ENCODE measurements around the gene LIPC.

The LIPC gene

DNA sequence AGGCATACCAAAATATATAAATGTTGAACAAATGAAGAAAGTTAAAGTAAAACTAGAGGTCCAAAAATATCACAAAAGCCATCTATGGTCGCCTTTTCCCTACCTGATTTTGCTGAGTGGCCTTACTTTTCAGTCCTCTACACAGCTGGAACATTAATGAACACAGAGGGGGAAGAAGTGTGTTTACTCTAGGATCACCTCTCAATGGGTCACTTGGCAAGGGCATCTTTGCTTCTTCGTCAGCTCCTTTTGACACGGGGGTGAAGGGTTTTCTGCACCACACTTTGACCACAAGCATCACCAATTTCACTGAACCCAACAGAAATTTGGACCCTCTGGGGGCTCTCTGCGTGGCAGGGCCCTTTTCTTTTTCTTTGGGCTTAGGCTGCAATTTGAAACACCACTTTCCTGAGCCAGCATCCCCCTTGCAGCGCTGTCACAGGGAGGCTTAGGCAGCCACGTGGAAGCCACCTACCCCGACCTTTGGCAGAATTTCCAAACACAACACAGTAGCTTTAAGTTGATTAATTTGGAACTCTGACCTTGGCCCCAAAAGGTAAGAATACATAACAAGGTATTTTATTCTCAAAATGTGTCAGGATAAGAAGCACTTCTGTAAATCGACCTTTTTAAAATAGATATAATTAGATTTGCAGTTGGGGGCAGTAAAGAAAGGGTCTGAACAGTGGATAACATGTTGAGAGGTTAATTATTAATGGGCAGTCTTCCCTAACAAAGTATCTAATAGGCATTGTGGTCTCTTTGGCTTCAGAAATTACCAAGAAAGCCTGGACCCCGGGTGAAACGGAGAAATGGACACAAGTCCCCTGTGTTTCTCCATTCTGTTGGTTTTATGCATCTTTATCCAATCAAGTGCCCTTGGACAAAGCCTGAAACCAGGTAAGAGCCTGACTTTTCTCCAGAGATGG lies at the start of gene LIPC:
LIPC (plus strand) TSS at position 771 of the 929 bp plus-strand sequence; CDS start at position 813, 42 bp downstream.
- DNase-seq (ENCODE audit: low spot score) = no peak

DNA sequence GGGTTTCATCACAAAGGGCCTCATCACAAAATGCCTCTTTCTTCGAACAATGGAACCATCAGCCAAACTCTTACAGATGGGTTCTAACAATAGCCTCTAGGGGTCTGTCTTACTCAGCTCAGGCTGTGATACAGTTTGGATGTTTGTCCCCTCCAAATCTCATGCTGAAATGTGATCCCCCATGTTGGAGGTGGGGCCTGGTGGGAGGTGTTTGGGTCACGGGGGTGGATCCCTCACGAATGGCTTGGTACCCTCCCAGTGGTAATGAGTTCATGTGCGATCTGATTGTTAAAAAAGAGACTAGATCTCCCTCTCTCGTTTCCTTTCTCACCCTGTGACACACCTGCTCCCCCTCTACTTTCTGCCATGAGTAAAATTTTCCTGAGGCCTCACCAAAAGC lies 47.9 kb upstream of the LIPC start:
- DNase-seq (ENCODE audit: low spot score) = no peak

DNA sequence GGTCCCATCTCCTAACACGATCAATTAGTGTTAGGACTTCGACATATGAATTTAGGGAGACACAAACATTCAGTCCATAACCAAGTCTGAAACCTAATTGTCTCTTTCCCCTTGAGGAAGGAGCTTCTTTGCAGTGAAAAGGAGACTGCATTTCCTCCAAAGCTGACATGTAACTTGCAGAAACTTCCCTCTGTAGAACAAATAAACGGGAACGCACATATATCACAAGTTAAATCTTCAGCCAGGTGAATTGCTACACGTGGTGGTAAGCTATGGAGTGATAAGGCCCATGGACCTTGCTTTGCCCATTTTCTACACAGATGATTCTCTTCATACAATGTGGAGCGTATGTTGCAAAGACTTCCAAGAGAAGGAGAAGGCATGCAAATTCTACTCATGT lies 47.1 kb upstream of the LIPC start:
- no peak for DNase-seq (ENCODE audit: low spot score)

DNA sequence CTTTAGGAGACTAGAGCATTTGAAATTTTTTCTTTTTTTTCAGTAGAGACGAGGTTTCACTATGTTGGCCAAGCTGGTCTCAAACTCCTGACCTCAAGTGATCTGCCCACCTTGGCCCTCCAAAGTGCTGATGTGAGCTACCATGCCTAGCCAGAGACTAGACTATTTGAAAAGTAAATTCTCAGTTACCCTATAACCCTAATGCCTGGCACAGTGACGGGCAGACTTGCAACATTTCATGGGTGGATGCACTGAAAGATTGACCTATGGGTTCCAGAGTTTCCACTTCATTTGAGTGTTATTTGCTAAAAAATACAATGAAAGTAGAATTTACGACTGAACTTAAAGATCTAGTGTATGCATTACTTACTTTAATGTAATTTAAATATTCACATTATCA lies 45.7 kb upstream of the LIPC start:
- DNase-seq (ENCODE audit: low spot score) = no peak

DNA sequence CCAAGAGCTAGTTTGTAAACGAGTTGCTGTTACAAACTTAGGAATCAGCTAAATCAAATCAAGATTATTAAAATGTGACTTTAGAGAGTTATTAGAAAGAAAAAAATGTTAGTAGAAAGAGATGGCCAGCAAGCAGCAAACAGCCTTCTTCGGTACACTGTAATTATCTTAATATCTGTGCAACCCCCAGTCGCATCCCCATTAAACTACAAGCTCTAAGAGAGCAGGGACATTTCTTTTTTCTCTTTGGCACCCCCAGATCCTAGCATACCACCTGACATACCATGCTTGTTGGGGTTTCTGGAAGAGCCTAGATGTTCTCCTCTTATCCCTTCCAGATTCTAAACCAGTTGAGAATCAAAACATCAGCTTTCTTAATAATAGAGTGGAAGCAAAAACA lies 45.1 kb upstream of the LIPC start:
- no peak for DNase-seq (ENCODE audit: low spot score)

DNA sequence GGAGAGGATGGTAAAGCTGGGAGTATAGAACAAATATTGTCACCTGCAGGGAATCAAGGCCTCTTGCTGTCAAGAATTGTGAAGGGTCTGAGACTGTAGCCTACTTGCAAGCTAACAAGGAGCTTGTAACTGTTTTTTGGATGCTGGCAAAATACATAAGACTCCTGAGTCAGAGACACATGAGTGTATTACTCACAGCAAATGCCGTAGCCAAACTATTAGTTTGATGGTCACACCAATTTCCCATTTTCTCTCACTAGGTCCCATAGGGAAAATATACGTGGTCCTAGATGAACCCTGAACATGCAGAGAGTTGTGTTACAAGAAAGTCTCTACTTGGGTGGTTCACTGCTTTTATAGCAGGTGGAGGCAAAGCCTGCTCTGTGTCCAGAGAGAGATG lies 44.7 kb upstream of the LIPC start:
- DNase-seq (ENCODE audit: low spot score) = peak; percentile 54

DNA sequence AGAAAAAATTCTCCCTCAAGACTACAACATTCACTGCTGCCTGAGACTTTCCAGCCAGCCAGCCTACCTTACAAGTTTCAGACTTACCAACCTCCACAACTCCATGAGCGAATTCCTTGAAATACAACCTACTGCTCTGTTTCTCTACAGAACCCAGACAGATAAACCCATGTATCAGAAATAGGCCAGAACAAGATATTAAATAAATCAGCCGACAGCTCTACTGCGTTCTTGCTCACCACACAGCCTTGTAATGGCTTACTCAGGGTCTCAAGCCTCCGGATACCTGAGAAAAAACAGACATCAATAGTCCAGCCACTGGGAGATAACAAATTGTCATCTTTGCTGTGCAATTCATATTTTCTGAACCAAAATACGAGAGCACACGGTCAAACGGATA lies 43.6 kb upstream of the LIPC start:
- no peak for DNase-seq (ENCODE audit: low spot score)

DNA sequence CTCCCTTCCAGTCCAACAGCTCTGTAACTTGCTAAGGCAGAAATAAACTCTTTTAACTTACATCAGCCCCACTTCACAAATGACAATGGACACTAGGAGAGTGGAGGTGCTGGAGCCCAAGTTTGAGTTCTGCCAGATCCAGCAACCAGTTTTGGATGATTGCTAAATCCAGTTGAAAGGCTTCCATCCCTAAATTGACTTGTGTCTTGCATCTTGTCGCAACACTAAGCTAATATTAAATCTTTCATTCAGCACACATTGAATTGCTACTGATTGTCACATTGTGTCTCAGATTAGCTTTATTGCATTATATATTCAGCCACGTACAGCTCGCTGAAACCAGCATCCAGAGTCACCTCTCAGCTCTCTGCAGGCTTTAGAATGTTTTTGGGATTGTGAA lies 41.7 kb upstream of the LIPC start:
- no peak for DNase-seq (ENCODE audit: low spot score)

DNA sequence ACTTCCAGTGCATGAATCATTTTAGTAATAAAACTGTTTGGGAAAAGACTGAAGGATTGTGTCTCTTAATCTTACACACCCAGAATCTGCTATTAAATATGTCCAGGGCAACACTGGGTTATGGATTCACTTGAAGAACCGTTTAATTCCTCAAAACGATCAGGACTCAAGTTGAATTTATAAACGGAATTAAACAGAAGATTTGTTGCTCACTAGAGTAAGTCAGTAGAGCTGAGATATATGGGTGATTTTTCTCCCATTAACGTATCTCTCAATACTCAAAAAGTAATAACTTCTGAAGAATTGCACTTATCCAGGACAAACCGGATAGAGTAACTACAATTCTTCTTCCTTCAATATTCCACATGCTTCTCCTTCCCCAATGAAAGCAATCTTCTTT lies 41.1 kb upstream of the LIPC start:
- no peak for DNase-seq (ENCODE audit: low spot score)

DNA sequence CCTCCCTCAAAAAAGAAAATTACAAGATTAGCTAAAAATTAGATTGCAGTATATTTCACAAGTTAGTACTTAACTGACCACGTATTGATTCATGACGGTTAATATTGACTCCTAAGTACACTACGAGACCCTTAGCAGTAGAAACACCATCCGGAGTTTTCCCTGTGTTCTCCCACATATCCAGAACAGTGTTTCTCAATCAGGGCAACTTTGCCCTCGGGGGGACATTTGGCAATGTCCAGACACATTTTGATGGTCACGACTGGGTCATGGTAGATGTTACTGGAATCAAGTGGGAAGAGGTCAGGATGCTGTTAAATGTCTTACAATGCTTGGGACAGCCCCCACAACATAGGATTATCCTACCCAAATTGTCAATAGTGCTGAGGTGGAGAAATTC lies 40.7 kb upstream of the LIPC start:
- no peak for DNase-seq (ENCODE audit: low spot score)

DNA sequence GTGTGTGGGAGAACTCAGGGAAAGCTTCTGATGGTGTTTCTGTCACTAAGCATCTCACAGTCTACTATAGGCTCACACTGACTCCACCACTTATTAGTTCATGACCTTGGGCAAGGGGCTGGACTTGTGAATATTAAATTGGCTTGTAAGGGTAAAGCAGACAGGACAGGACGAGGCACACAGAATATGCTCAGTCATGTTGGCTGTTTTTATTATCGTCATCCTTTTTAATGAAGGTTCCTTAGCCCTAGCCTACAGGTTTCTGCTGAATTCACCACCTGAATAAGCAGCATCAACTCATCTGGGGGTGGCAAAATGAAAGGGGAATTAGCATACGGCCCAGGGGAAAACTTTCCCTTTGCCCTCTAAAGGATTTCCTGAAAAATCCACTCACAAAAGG lies 39.6 kb upstream of the LIPC start:
- no peak for DNase-seq (ENCODE audit: low spot score)

DNA sequence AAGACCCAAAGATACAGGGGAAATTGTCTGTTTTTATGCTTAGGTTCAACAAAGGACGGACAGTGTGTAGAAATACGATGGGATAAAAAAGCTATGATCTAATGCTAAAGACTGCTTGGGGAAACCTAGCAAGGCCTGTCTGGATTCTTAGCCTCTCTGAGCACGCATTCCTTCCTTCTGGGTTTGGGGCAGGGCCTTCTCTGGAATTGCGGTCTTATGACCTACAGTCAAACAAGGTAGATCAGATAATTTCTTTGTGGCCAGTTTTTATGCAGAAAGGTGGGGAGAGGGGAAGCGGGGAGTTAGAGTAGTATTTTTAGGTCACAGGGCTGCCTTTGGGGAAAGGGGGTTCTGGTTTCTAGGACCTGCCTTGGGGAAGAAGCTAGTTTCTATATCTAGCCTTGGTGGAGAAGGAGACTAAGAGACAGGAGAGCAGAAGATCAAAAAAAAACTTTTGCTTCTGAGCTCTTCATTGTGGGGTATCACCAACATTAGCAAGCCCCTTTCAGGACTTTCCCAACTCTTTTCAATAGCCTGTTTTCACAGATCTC lies 39.1 kb upstream of the LIPC start:
- no peak for DNase-seq (ENCODE audit: low spot score)

DNA sequence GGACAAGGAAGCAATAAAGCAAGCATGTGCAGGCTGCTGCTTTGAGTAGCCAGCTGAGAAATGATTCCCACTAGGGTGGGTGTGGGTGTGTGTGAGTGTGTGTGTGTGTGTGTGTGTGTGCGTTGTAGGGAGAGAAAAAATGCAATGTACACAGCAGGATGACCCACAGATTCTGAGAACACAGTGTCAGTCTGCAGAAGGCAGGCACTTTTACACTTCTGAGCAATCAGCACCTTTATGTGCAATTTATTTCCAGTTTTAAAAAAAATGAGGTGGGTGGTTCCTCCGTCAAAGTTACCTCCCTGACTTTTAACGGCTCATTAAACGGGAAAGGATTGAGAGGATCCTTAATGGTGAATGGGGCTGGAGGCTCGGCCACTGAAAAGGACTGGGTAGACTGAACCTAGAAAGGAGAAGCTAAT lies 38.5 kb upstream of the LIPC start:
- DNase-seq (ENCODE audit: low spot score) = no peak

DNA sequence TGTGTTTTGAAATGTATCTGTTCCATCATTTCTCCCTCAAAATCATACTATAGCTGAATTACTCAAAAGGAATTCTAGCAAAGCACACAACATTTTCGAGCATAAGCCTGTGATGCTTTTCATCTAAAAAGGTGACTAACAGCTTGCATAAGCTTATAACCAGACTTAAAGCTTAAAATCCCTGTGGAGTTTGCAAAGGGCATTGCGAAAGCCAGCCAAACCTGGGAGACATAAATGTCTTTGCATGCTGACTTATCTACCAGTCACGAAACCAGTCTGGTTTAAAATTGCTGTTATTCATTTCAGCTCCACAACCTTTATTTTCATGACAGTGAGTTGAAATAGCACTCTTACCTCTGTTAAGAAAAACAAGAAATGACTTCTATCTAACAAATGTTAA lies 35.6 kb upstream of the LIPC start:
- DNase-seq (ENCODE audit: low spot score) = peak; percentile 73

DNA sequence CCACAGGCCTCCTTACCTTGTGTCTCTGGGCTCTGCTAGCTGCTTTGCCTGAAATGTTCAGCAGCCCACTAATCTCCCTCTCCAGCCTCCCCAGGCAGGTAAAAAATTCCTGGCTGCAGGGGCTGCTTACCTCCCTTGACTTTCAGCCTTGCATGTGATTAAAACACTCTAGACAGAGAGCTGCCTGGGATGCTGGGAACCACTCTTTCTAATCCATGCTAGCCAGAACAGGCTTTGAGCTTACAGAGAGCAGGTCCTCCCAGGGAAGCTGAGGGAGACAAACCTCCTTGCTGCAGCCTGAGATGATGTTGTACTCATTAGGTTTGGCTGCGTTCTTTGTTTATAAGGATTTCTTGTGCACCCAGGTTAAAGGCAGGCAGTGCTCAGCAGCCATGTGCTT lies 33.7 kb upstream of the LIPC start:
- no peak for DNase-seq (ENCODE audit: low spot score)

DNA sequence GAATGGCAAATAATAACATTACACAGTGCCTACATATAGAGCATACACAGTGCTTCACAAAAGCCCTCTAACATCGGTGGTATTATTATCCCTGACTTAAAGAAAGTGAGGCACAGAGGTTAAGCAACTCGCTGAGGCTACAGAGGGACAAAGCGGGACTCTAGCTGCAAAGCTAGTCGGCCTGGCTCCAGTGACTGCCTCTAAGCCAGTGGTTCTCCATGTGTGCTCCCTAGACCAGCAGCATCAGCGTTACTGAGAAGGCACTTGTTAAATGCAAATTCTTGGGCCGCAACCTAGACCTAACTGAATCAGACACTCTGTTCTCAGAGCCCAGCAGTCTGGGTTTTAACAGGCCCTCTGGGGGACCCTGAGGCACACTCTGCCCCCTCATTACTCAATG lies 33.1 kb upstream of the LIPC start:
- no peak for DNase-seq (ENCODE audit: low spot score)

DNA sequence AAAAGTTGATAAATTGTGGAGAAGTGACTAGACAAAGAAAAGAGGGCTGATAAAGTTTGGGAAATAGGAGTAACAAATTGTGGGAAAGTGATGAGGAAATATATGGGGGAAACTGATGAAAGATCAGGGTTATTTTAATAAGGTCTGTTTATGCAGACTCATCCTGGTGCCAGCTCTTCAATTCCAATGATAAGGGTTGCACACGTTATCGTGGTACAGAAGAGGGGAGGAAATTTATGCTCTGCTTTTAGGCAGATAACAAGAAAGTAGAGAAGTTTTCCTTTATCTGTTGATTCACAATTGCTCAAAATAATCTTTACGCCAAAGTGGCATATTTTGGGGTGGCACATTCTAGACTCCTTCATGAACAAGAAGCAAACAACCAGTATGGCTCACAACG lies 32.1 kb upstream of the LIPC start:
- no peak for DNase-seq (ENCODE audit: low spot score)

DNA sequence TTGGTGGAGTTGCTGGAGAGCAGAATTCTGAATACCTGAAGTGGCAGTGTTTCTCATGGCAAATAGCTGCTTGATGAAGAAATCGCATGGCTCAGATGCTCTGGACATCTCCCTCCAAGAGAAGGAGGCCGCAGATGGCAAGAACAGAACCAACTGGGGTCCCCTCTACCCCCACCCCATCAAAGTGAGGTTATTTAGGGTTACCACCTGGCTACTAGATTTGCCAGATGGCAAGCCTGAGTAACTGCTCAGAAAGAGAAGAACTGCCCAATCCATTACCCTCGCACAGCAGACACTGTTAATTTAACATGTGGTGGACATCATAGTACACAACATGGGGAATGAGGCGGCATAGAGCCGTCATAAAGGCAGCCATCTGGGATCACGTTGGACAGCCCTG lies 30.5 kb upstream of the LIPC start:
- no peak for DNase-seq (ENCODE audit: low spot score)

DNA sequence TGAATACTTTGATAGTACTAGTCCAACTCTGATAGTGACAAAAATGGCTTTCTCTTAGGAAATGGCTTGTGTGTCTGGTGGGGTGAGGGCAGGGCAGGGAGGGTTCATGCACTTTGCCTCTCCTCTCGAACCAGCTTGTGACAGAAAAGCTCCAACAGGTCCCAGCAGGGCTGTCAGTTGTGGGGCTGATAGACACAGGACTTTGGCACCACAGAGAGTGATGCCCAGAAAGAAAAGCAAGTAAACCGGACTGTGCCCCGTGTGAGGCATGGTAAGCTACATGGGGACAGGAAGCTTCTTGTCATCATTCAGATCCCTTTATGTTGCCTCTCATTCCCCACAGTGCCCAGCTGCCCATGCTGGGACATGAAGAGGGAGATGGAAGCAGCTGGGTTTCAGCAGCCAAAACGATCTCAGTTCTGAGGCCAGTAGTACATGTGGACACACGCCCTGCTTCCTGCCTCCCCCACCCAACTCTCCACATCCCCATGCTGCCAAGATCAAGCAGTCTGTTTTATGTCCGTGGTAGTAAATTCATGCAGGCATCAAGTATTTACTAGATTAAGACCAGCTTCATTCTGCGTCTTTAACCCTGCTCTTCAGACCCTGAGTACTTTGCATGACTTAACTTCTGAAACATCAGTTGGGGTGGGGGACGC lies 29.7 kb upstream of the LIPC start:
- DNase-seq (ENCODE audit: low spot score) = peak; percentile 26

DNA sequence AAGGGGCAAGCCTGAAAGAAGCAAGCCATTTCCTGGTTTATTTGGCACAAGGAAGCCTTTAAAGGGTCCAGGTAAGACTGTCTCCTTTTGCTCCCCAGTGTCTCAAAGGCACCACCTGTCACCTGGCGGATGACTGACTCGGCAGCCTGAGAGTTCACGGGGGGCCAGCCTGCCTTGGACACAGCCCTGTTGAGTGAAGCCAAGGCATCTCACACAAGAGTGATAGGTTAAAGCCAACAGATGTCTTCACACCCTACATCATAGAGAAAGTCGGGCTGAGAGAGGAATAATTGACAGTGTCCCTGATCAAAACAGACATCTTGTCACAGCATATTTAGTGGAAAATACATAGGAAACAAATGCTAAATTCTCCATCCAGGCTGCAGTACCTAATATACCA lies 28.2 kb upstream of the LIPC start:
- no peak for DNase-seq (ENCODE audit: low spot score)

DNA sequence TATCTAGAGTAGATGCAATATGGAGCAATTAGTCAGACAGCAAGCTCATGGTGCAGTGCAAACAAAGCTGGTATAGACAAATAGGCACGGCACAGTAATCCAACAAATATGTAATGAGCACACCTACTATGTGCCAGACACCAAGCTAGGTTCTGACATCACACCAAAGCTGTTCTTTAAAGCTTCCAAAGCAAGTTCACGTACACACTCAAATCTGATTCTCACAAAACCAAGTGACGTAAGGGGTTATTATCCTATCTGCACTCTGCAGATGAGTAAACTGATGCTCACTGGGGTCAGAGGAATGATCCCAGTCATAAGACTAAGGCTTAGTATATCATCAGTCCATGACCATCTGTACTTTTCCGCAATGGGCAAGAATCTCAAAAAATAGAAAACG lies 27.8 kb upstream of the LIPC start:
- DNase-seq (ENCODE audit: low spot score) = no peak

DNA sequence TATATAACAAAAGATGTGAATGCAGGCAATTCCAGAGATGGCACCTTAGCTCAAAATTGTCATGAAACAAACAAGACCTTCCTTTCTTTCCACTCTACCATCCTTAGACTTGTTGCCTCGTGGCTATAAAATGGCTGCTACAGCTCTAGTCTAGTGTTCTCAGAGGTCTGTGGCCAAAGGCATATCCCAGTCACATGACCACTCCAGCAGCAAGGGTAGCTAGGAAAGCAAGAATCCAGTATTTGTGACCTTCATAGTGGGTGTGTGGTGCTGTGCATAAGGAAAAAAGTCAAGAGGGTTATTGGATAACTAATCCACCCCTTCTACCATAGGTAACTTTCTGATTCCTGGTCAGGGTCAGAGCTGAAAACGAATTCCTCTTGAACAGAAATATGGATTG lies 27.1 kb upstream of the LIPC start:
- no peak for DNase-seq (ENCODE audit: low spot score)

DNA sequence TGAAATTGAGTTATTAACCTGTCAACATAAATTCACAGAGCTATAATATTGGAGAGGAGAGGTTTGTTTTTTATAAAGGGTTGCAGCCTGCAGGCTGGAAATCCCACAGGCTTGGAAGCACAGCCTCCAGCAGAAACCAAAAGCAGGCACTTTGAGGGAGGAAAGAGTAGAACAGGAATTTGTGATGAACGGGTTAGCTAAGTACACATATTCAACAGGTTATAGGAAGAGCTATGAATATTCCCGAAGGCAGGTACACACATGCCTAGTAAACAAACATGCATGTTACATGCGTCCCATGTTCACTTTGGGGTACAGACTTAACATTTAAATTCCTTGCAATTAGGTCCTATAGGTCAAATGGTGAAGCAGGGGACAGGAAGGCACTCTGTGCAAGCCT lies 25.9 kb upstream of the LIPC start:
- DNase-seq (ENCODE audit: low spot score) = no peak

Data from GM03348 (cell line).